Stimulated activated CD8-positive, alpha-beta memory T cell treated with anti-CD3 and anti-CD28 coated beads, Interleukin-15, amount 100 ng/mL, for 1 hour (primary cell): ENCODE measurements around the gene PRKAB1.
"Not testable (repeated sequence)": the region's sequence is repeated elsewhere in the genome, so short reads cannot be mapped to it uniquely, and the experiment has no call there.

Source experiments
- DNase-seq: peaks from one replicate; pipeline ENCODE4 v3.0.0-alpha.2; 2020; ENCODE audit warnings: low read depth

The PRKAB1 gene

DNA sequence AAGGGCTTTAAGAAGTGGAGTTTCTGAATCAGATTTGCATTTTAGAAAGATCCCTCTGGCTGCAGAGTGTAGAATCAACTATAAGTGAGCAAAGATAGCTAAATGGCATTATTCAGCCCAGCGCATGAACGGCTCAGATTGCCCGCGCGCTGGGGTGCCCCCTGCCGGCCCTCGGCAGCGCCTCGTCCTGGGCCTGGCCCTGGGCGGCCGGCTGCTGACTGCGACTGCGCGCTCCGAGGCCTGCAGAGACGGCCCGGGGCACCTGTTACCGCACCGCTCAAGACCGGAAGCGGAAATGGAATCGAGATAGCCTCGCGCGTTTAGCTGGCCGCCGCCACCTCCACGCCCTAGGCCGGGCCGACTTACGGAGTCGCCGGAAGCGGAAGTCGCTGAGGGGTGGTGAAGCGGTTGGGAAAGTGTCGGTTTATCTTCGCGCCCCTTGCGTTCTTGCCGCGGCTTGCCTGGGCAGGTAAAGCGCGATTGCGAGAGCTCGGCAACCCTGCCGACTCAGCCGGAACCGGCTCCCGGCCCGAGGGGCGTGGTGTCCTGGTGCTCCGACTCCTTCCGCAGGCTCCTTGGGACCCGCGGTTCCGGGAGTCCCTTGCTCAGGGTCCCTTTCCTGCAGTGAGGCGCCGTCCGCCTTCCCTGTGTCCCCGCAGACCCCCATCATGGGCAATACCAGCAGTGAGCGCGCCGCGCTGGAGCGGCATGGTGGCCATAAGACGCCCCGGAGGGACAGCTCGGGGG lies at the start of gene PRKAB1:
PRKAB1 (plus strand) TSS at position 557 of the 747 bp plus-strand sequence; CDS start at position 669, 112 bp downstream.
- DNase-seq, result peak; percentile 84

GRCh38 chr12:119618328-119618896 lies 49.5 kb upstream of the PRKAB1 start:
- DNase-seq, result not testable (repeated sequence)

GRCh38 chr12:119620490-119620889 lies 47.4 kb upstream of the PRKAB1 start:
- no peak for DNase-seq

GRCh38 chr12:119621878-119622277 lies 46.1 kb upstream of the PRKAB1 start:
- no peak for DNase-seq

DNA sequence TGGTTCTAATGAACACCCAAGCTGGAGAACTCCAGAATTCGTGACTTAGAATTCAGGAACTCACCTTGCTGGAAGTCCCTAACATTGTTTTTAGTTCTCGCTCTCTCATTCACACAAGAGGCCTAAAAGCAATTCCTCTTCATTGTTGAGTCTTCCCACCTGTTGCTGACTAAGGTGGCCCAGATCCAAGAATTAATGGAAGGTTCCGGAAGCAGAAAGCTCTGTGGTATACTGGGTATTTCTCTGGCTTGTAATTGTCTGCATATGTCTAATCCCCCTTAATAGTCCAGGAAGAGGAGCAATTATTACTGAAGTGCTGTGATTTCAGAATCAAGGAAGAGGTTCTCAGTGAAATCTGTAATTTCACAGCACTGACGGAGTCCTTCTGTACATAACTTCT lies 43.0 kb upstream of the PRKAB1 start:
- no peak for DNase-seq

DNA sequence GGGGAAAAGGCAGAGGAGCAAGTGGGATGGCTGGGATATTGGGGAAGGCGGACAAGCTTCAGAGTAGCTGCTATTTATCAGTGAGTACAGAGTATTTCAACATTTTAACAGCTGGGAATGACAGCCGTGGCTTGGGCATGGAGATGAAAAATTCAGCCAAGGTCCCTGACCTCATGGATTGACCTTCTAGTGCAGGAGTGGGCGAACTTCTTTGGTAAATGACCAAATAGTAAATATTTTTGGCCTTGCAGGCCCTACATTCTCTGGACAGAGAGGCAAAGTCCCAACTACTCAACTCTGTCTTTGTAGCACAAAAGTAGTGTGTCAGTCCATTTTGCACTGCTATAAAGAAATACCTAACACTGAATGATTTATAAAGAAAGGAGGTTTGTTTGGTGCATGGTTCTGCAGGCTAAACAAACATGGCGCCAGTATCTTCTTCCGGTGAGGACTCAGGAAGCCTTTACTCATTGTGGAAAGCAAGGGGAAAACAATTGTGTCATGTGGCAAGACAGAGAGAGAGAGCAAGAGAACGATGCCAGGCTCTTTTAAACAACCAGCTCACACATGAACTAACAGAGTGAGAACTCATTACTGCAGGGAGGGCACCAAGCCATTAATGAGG lies 40.8 kb upstream of the PRKAB1 start:
- DNase-seq, result no peak

DNA sequence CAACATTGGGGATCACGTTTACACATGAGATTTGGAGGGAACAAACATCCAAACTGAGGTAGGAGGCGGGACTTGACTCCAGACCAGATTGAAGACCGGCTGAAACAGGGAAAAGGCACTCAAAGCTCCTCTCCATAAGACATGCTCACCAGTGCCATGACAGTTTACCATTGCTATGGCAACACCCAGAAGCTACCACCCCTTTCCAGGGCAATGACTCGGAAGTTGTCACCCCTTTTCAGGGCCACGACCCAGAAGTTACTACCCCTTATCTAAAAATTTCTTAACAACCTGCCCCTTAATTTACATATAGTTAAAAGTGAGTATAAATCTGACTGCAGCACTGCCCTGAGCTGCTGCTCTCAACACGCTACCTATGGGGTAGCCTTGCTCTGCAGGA lies 40.2 kb upstream of the PRKAB1 start:
- no peak for DNase-seq

- DNase-seq, result no peak
These were observed 37.6 kb upstream of the PRKAB1 start for GRCh38 chr12:119630223-119630780.

GRCh38 chr12:119630962-119631550 lies 36.9 kb upstream of the PRKAB1 start:
- no peak for DNase-seq

GRCh38 chr12:119631930-119632678 lies 35.8 kb upstream of the PRKAB1 start:
- no peak for DNase-seq

- no peak for DNase-seq
These were observed 33.2 kb upstream of the PRKAB1 start for GRCh38 chr12:119634743-119635142.

GRCh38 chr12:119642986-119643385 lies 24.9 kb upstream of the PRKAB1 start:
- no peak for DNase-seq

GRCh38 chr12:119644930-119645329 lies 23.0 kb upstream of the PRKAB1 start:
- DNase-seq, result no peak

- no peak for DNase-seq
These were observed 22.3 kb upstream of the PRKAB1 start for GRCh38 chr12:119645535-119646059.

DNA sequence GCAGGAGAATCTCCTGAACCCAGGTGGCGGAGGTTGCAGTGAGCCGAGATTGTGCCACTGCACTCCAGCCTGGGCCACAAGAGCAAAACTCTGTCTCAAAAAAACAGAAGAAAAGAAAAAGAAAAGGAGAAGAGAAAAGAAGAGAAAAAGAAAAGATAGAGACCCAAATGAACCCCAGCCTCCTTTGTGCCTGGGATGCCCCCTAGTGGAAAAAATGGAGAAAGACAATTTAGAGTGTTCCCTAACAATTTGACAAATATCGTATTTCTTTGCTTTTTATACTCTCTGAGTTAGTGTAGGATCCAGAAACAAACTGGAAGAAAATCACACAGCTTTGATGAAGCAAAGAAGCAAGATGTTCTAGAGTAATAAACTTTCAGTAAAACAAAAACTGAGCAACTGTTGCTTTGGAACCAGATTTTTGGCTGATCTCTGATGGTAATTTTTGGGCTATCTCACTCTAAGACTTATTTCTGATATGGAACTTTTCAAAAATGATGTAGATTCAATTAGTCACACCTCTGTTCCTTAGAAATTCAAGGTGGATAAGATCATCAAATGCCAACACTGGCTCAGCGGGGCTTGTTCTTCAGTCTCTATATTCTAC lies 18.6 kb upstream of the PRKAB1 start:
- no peak for DNase-seq

DNA sequence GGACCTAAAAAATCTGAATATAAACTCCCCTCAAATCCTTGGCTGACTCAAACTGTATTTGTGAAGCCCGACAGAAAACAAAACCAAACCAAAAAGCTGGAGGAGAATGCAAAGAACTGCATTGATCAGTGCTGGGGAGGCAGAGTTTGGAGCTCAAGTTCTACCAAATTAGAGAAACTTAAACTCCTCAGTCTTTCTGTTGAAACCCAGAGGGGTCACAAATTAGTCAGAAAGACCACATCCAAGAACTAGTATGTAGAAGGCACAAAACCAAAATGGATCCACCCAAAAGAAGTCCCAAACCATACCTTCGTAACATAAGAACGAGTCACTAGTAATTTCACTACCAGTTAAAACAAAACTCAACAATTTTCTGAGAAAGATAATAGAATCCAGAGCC lies 15.3 kb upstream of the PRKAB1 start:
- DNase-seq, result no peak

DNA sequence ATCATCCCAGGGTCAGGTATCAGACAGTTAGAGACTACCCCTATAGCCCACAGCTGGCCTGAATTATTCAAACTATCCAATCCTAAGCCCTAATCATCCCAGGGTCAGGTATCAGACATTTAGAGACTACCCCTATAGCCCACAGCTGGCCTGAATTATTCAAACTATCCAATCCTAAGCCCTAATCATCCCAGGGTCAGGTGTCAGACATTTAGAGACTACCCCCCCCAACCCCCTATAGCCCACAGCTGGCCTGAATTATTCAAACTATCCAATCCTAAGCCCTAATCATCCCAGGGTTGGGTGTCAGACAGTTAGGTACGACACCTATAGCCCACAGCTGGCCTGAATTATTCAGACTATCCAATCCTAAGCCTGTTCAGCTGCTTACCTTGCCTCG lies 10.9 kb upstream of the PRKAB1 start:
- not testable (repeated sequence) for DNase-seq

DNA sequence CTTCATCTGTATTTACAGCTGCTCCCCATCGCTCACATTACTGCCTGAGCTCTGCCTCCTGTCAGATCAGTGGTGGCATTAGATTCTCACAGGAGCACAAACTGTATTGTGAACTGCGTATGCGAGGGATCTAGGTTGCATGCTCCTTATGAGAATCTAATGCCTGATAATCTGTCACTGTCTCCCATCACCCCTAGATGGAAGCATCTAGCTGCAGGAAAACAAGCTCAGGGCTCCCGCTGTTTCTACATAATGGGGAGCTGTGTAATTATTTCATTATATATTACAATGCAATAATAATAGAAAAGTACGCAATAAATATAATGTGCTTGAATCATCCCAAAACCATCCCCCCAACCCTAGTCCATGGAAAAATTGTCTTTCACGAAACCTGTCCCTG lies 9.8 kb upstream of the PRKAB1 start:
- not testable (repeated sequence) for DNase-seq

GRCh38 chr12:119659289-119659897 lies 8.5 kb upstream of the PRKAB1 start:
- DNase-seq, result peak; percentile 22

DNA sequence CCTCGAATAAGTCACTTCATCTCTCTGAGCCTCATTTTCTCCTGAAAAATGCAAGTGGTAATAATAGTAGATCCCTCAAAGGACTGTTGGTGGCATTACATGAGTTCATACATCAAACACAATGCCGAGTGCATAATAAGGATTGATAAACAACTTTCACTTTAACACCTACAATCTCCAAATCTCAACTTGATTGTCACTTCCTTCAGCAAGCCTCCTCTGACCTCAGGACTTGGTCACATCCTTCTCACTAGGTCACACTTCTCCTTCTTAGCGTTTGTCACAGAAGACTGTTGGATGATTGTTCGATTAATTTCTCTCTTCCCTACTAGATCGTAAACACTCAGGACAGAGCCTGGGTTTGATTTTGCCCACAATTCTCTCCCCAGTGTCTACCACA lies 7.9 kb upstream of the PRKAB1 start:
- no peak for DNase-seq

- no peak for DNase-seq
These were observed 6.1 kb upstream of the PRKAB1 start for GRCh38 chr12:119661882-119662281.
